ENCODE data around the gene MED9. TPM values are rescaled to one million over a fixed set of nuclear protein-coding genes. Genes with fewer than 3 reads are reported as not detected.

The MED9 gene
- 18.2 to 19.9 TPM (median 18.5 TPM) in 5 replicates for total RNA-seq (2022; extraction: Qiagen RNA extraction; ENCODE audit: low read depth)

DNA sequence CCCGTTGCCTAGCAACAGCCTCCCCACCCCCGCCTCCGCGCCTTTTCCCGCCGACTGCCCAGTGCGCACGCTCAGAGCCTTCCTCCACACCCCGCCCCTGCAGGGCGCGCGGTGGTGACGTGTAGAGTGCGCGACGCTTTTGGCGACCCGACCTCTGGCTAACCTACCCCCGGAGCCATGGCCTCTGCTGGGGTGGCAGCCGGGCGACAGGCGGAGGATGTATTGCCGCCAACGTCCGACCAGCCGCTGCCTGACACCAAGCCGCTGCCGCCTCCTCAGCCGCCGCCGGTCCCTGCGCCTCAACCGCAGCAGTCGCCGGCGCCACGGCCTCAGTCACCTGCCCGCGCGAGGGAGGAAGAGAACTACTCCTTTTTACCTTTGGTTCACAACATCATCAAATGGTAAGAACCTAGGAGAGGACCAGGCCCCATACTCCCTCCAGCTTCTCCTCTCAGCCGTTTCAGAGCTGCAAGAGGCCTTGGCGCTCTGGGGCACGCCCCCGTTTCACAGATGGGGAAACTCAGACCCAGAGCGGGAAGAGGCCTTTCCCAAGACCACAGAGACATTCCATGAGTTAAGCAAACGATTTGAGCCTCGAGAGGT lies at the start of gene MED9:
Gene MED9 (plus strand): TSS at position 136 of the 603 bp plus-strand sequence. CDS start 42 bp downstream, at position 178.

GRCh38 chr17:17496189-17497064 lies 19.6 kb downstream of the MED9 start, which contains the start of gene RASD1:
RASD1 (minus strand) TSS chr17:17496395; CDS start chr17:17496181, 214 bp downstream.

Other genes with a start within 250 kb of the MED9 start
- 32.8 to 42.1 TPM (median 34.4 TPM) in 5 replicates for gene FLCN, start 239.8 kb upstream of the MED9 start, total RNA-seq (2022; extraction: Qiagen RNA extraction; ENCODE audit: low read depth)
- 145 to 158 TPM (median 155 TPM) in 5 replicates for gene COPS3, start 195.8 kb upstream of the MED9 start, total RNA-seq (2022; extraction: Qiagen RNA extraction; ENCODE audit: low read depth)
- gene NT5M, start 173.6 kb upstream of the MED9 start, total RNA-seq (2022; extraction: Qiagen RNA extraction; ENCODE audit: low read depth): 6.5 to 10.7 TPM (median 9.9 TPM) in 5 replicates
- 0.54 to 0.75 TPM (median 0.69 TPM) in 5 replicates for gene RASD1, start 19.4 kb downstream of the MED9 start, total RNA-seq (2022; extraction: Qiagen RNA extraction; ENCODE audit: low read depth)
- 56.8 to 64.1 TPM (median 61.5 TPM) in 5 replicates for gene PEMT, start 114.7 kb downstream of the MED9 start, total RNA-seq (2022; extraction: Qiagen RNA extraction; ENCODE audit: low read depth)
- gene RAI1, start 204.5 kb downstream of the MED9 start, total RNA-seq (2022; extraction: Qiagen RNA extraction; ENCODE audit: low read depth): 34.0 to 40.8 TPM (median 37.6 TPM) in 5 replicates